Measurements from ENCODE around the gene GINS1.

Gene GINS1

DNA sequence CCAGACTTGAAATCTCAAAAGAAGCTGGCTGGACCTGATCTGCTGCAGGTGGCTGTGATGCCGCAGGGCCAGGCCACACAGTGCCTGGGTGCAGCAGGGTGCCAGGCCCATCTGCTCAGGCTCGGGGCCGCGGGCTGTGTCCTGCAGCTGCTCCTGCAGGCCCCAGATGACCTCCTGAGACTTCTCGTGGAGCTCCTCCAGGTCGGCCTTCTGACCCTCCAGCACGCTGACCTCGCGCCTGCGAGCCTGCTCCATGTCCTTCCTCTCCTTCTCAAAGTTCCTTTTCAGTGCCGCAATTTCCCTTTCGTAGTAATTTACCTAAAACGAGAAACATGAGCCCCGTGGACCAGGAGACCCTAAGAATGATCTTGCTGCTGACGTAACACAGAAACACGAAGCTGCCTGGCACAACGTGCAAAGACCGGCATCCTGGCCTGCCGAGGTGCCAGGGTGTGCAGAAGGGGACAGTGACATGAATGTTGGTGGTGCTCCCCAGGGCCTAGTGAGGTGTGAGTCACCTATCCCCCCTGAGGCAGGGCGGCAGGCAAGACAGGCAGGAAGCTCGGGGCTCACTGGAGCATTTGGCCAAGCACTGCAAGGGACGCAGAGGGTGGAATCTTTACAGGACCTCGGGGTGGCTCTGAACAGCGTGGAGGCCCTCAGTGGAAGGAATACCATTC lies 71.6 kb downstream of the GINS1 start:
- no peak for DNase-seq

DNA sequence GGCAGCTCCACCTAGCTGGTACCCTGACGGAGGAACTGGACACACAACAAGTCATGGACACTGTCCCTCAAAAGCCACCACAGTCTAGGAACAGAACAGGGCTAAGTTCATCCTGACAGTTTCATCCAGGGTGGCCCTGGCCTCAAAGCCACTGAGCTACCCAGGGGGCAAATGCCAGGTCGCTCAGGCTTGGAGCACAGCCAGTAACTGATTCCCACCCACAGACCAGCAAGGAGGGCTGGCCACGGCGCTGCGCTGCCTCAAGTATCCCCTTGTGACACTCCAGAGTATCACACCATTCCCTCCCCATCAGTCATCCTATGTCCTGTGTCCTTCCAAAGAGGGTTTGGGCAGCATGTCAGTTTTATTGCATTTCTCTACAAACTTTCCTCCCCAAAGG lies 72.2 kb downstream of the GINS1 start:
- DNase-seq, result no peak

DNA sequence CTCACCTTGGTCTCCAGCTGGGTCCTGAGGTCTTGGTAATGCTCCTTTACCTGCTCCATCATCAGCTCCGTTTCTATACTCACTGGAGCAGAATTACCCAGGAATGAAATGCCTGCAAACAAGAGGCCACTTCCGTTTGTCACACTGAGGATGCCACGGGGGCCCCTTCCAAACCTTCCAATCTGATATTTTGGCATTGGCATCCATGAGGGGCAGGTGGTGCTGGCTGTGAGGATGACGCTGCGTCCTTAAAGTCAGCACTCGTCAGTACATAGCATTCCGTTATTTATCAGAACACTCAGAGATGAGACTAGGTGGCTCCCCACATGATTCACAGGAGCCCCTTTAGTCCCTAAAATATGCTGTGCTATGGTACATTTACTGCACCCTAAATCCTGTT lies 72.7 kb downstream of the GINS1 start:
- no peak for DNase-seq

DNA sequence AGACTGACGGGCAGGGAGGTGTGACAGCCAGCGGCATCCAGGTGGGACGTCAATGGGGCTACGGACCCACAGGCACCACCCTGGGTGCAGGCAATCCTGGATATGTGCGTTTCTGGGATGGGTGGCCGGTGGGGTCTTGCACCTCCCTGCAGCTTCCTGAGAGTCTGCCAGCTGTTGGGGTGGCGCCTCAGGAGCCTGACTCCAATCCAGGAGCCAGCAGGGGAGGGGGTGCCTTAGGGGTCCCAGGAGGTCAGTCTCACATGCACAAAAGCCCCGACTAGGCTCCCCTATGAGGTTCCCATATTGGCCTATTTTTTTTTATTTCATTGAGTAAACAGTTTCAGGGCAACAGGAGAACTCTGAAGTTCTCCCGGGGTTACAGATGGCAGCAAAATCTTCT lies 73.3 kb downstream of the GINS1 start:
- no peak for DNase-seq

DNA sequence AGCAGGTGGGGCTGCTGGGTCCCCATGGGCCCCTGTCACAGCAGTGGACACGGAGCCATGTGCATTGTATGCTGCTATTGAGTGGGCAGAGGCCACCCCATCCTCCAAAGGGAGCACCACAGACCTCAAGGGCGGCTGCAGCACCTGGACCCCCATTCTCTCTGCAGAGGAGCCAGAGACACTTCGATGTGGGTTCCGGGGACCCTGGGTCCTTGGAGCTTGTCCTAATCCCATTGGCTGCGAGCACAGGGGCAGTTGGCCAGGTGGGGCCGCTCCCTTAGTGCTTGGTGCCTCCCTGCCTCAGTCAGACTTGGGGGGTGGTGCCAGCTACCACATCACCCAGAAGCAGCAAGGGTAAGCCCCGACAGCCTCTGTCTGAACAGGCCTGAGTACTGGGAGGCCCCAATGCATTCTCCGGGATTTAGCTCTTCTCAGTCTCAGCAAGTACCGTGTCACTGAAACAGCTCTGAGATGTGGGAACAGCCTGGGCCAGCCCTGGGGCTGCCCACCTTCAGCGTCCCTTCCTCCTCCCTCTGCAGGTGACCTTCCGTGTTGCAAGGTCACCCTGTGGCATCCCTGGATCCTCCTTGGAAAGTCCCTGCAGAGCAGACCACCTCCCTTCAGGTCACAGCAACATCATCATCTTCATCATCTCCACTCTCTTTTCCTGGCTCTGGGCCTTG lies 73.9 kb downstream of the GINS1 start:
- DNase-seq, result no peak

DNA sequence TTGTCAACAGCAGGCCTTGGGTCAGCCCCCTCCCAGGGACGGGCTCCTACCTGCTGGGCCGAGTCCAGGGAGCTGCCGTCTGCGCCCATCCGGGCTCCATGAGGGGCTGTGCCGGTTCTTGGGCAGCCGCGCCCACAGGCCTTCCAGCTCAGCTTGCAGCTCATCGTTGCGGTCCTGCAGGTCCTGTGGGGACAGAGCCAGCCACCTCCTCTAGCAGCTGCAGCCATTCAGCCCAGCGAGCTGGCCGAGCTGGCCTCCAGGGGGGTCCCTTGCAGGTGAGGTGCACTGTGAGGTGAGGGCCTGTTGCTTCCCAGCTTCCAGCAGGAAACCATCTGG lies 74.4 kb downstream of the GINS1 start:
- no peak for DNase-seq

DNA sequence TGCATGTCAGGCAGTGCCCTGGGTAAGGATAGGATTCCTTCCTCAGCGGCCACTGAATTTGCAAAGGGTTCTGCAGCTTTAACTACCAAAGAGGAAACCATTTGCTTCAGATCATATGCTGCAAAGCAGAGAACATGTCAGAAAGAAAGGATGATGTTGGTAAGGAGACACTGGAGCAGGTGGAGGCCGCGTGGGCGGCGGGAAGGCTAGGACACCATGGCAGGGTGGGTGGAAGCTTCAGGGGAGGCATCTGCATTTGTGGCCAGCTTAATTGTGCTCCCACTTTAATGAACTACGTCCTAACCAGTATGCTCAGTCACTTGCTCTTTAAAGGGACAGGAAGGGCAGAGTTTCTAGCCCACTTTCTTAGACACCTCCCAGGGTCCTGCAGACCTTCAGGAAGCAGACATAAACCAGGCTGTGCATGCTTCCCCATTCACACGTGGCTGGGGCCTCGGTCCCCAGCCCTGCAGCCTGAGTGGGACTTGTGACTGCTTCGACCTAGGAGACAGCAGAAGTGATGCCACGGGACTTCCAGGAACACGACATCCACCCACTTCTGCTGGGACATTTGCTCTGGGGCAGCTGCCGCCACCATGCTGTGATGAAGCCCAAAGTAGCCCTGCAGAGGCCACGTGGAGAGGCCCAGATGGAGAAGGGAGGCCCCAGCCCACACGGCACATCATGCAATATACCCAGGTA lies 76.1 kb downstream of the GINS1 start:
- DNase-seq, result no peak

DNA sequence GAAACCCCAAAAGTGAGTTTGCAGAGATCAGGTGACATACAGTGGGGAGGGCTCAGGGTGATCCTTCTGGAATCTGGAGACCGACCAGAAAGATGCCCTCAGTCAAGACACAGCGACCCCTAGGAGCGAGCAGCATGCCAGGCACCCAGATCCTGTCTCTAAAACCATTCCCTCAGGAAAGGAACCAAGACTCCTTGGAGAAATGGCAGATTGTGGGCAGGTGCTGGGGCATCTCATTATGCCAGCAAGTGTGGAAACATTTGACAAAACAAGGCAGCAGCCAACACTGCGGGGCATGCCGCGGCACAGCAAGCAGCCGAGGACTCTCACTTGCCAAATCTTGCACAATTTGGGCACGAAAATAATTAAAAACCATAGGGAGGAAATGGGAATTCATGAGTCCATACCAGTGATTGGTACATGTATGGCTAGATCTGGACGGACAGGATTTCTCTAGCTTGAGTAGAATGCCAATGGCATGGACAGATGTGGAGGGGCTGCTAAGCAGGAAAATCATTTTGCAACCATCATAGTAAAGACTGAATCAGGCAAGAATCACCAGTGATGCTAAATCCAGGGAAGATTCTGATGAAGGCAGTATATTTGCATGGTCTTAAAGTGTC lies 76.9 kb downstream of the GINS1 start:
- DNase-seq, result no peak

DNA sequence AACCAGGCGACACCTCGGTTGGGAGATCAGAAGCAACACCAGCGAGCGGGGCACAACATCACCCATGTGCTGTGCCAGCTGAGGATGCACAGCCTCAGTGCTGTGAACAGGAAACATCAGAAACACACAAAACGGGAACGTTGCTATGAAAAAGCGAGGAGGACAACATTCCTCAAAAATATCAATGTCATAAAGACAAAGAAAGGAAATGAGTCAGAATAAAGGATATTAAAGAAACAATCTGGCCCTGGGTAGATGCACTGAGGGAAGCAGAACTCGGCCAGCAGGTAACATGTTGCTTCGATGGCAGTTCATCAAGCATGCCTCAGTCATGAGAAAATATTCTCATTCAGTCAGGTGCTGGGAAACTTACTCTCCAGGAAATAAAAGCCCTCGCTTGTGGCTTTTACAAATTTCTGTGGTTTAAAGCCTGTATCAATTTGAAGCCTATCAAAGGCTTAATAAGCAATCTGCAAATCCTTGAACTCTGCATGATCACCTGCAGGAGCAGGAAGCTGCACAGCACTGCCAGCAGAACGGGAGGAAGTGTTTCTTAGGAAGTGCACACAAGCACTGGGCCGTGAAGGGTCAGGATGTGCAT lies 77.5 kb downstream of the GINS1 start:
- DNase-seq, result no peak

DNA sequence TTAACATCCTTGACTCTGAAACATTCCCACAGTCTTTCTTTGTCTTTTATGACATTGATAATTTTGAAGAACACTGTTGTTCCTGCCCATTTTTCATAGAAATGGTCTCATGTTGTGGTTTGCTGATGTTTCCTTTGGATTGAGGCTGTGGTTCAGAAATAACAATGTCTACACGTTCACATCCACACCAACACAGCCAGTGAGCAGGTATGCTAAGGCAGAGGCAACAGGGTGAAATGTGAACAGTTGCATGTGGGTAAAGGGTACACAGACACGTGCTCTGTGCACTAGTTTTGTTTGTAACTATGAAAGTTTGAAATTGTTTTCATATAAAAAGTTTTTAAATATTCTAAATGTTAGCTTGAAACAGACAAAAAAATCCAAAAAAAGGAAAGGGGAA lies 78.4 kb downstream of the GINS1 start:
- DNase-seq, result no peak

DNA sequence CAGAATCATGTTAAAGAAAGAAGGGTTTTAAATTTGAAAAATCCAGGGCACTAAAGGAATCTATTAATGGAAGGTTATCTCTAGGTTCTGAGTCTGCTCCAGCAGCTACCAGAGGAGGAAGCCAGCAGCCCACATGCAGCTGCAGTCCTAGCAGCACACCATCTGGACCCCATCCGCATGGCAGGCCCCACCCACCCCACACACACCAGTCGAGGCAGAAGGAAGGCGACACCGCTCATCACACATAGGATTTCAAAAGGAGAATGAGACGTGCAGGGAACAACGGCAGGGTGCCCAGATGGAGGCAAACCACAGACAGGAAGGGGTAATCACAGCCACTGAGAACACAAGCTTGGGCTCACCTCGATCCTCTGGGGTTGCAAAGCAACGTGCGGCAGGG lies 78.9 kb downstream of the GINS1 start:
- no peak for DNase-seq

DNA sequence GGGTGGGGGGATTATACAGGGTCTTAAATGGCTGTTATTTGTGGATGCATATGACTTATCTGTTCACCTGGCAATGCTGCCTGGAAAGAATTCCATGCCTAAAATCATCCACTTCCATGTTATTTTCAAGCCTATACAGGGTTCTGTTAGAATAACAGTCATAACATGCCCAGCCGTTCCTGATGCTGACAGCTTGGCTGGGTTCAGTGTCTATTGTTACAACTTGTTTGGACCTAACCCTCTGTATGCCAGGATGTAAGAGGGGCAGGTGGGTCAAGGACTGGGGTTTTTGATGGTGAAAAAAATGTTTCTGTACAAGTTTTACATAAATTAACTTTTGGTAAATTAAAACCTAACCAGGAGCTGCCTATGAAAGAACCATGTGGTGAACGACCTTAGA lies 79.8 kb downstream of the GINS1 start:
- no peak for DNase-seq

DNA sequence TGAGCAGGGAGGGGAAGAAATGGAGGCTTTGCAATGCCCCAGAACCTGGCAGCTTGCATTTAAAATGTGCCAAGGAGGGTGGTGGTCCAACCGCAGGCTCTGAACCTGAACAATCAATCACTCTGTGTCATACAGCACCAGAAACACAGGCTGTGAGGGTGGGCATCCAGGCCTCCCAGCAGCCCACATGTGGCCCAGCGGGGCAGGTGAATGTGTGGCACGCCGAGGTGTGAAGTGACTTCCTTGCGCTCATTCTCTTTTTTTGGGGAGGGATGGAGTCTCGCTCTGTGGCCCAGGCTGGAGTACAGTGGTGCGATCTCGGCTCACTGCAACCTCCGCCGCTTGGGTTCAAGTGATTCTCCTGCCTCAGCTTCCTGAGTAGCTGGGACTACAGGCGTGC lies 80.5 kb downstream of the GINS1 start:
- DNase-seq, result no peak

DNA sequence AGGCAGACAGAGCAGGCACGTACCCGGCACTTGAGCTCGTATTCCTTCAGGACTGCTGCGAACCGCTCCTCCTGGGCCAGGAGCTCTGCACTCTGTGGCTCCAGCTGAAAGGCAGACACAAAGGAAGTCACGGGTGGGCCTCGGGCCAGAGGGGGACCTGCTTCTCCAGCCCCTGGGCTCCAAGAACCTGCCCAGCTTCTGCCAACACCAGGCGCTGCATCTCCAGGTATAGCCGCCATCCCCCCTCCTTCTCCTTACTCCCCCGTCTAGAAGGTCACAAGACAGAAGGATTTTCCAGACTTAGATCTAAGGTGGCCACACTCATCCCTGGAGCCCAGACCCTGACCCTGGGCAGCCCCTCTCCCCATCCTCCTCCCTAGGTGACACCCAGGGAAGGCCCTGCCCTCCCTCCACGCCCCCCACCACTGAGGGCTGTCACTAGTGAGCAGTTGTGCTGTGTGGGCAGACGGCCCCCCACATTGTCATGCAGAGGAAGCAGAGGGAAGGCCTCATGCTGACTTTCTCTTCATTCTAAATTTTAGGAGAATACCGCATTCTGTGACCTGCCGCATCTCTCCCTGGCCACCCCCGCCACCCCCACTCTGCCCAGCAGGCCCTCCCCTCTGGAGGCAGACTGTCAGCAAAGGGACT lies 81.9 kb downstream of the GINS1 start:
- no peak for DNase-seq

DNA sequence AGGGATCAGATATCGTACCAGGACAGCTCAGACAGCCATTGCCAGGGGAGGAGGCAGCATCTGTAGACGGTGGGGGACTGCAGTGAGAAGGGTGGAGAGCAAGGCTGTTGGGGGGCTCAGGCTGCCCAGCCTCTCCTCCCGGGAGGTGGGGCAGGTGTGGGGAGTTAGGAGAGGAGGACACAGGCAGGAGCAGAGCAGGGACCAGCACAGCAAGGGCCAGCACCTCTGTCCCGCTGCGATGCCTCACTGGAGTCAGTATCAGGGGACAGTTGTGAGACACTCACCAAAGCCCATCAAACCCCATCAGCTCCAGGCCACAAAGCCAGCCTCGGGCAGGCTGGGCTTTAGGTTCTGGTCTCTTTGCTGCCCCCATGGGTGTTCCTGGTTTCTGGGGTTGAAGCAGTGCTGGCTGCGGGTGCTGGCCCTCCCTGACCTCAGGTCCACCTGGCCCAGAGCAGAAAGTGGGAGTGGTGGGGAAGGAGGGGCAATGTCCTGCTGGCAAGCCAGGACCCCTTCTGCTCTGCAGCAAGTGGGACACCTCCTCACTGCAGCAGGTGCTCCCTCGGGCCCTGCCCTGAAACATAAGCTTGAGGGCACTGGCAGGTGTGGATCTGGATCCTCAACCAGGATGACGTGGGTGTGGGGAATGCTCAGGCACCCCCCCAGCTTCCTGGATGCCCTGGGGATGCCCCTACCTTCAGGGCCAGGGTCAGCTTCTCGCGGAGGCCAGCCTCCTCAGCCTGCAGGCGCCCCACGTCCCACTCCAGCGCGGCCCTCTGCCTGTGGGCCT lies 83.4 kb downstream of the GINS1 start:
- no peak for DNase-seq

DNA sequence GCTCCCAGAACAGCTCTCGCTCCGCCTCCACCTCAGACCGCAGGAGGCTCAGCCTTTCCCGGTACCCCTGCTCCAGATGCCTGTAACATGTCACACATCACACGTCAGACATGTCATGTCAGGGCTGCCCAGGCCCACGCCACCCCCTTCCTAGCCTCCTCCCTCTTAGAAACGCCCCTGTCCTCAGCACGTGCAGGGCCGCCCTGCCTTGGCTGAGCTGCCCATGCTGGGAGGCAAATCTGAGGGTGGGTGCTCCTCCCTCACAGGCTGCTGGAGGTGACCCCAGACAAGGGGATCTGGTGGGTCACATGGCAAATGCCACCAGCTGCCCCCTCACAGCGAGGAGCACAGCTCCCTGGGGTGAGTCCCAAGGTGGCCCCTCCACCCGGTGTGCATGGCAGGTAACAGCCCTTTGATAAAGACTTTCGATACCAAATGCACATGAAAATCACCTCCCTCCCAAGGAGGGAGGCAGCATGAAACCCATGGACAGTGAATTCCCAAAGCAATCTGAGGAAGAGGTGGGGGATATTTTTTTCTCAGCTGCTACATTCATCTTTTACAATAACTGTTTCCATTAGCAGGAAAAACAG lies 84.1 kb downstream of the GINS1 start:
- DNase-seq, result no peak

DNA sequence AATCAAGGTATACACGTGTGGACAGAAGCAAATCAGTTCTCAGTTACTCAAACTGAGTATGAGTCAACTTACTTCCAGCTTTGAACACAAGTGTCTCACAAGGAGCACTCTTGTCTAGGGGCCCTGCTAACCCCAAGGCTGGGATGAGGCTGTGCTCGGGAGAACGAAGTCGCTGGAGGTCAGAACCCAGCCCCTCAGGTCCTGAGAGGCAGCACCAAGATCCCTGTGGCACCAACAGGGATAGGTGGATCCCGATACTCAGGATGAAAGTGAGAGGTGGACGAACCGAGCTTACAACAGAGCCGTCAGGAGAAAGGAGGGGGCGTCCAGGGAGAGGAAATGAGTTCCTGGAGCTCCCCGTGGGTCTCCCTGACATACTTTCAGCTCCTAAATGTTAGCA lies 85.7 kb downstream of the GINS1 start:
- DNase-seq, result no peak

DNA sequence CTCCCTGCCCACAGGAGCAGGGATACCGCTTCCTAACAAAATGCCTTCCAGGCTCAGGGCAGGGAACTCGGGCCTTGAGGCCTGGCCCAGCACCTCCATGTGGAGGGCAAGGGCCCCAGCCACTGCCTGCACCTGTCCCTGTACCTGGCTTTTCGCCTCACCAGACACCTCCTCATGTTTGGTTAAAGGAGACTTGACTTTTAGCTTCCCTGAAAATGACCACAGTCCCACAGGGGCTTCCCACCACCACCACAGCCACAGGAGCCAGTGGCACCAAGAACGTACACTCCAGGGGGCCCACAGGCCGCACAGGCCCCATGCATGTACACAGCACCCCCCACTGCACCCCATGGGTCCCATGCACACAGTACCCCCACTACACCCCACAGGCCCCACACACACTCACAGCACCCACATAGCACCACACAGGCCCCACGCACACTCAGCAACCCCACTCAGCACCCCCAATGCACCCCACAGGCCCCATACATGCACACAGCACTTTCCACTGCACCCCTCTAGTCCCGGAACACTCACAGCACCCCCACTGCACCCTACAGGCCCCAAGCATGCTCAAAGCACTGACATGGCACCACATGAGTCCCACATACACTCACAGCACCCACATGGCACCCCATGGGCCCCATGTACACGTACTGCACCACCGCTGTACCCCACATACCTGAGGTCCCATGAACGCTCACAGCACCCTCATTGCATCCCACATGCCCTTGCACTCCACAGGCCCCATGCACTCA lies 86.5 kb downstream of the GINS1 start:
- no peak for DNase-seq

DNA sequence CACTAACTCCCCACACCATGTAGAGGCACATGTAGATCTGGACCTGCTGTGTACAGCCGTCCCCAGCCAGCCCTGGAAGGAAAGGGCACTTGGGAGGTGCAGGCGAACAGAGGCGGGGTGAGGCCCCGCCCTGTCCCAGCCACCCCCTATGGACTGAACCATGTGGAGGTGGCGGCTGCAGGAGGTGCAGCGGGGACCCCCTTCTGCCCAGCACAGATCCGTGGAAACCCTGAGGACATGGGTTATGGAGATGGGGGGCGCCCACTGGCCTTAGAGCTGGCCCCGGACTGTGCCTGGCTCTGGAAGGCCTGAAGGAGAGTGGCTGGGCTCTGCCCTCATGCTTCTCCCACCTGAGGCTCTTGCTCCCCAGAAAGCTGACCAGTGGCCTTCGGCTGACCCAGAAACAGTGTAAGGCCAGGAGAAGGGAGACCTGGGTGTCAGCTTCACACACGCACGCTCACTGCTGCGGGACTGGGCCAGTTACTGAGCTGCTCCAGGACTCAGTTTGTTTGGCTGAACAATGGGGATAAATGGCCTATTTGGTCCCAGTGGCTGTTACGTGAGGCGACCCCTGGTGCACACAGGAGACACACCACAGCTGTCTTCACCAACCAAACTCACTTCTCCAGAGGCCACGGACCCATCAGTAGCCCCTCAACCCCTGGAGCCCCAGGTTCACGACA lies 87.2 kb downstream of the GINS1 start:
- no peak for DNase-seq

DNA sequence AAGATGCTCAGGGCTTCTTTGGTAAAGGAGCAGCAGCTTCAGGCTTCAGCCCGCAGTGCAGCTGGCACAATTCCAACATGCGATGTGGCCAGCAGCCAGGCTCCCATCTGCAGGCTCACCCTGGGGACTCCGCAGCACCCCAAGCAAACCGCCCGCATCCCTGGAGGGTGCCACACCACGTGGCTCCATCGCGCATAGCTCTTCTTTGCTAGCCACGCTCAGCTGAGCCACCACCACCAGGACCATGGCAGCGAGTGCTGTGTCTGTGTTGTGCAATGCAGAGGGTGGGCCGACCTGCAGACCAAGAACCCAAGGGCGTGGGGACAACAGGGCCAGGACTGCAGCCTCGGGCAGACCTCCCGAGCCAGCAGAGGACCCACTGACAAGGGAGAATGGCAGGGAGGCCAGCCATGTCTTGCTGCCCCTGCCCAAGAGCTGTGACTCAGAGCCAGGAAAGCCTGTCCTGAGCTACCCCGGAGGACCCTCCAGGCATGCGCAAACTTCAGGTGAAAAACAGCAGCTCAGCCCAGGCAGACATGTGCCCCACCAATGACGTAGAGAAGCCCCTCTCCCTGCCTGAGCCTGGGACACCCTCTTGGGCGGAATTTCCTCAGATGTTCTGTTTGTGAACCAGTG lies 87.8 kb downstream of the GINS1 start:
- DNase-seq, result no peak
